Inflammatory macrophage treated with lipopolysaccharide for 4 hours (primary cell): ENCODE data around the gene HOMEZ.

Experiments
- DNase-seq: peaks from one replicate; pipeline ENCODE4 v3.0.0-alpha.2; 2020

Gene HOMEZ

DNA sequence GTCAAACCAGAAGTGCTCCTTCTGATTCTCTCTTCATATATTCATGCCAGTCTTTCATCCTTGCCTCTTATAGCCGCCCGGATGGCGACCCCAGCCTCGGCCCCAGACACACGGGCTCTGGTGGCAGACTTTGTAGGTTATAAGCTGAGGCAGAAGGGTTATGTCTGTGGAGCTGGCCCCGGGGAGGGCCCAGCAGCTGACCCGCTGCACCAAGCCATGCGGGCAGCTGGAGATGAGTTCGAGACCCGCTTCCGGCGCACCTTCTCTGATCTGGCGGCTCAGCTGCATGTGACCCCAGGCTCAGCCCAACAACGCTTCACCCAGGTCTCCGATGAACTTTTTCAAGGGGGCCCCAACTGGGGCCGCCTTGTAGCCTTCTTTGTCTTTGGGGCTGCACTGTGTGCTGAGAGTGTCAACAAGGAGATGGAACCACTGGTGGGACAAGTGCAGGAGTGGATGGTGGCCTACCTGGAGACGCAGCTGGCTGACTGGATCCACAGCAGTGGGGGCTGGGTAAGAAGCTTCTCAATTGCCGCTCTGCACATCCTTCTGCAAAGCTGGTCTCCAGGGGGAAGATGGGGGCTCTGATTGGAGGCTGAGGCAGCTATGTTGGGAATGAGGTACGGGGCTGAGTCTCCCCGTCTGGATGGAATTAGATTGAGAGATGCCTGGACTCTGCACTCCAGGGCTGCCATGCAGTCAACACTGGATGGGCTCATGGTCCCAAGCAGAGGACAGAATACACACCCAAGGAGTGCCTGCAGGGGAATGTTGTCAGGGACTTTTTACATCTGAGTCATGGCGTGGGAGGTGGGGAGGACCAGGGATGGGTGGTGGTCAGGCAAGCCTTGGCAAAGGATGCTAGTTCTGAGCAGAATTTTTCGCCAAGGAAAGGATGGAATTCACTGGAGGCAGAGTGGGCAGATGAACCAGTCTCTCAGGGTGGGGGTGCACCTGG, 22.0 kb upstream of the HOMEZ start:
- DNase-seq, result peak; percentile 31

- DNase-seq, result no peak
Observed at GRCh38 chr14:23307146-23307530, 21.2 kb upstream of the HOMEZ start.

DNA sequence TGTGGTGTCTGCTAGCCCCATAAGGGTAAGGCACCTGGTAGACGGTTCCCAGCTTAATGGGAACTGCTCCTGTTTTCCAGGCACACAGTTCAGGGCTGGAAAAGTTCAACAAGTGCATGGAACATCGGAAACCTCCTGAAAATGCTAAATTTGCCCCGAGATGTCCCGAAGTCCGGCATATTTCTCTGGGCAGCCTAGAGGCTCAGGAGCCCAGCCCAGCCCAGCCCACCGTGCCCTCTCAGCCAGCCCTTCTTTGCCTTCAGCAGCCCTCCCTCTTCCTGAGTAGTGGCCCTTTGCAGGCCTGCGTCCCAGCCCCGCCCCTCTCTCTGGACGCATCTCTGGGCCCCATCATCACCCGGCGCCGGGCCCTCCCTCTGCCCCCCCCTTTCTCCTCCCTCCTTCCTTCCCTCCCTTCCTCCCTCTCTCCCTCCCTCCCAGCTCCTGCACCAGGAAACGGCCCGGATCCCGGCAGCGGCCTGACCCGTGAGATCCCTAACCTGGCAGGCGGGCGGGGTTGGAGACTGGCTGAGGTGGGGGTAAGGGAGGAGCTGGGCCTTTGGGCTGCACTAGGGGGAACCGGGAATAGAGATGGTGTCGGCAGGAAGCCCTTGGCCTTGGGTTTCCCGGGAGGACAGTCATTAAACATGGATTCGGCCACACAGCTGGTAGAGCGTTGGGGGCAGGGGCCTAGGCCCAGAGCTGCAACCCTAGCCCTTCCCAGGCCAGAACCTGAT, 20.6 kb upstream of the HOMEZ start, which contains the start of gene BCL2L2:
Gene BCL2L2, plus strand, starts transcription at position 422 of the 734 bp plus-strand sequence. CDS start 935 bp downstream, outside the sequence.
- peak; percentile 76 for DNase-seq

DNA sequence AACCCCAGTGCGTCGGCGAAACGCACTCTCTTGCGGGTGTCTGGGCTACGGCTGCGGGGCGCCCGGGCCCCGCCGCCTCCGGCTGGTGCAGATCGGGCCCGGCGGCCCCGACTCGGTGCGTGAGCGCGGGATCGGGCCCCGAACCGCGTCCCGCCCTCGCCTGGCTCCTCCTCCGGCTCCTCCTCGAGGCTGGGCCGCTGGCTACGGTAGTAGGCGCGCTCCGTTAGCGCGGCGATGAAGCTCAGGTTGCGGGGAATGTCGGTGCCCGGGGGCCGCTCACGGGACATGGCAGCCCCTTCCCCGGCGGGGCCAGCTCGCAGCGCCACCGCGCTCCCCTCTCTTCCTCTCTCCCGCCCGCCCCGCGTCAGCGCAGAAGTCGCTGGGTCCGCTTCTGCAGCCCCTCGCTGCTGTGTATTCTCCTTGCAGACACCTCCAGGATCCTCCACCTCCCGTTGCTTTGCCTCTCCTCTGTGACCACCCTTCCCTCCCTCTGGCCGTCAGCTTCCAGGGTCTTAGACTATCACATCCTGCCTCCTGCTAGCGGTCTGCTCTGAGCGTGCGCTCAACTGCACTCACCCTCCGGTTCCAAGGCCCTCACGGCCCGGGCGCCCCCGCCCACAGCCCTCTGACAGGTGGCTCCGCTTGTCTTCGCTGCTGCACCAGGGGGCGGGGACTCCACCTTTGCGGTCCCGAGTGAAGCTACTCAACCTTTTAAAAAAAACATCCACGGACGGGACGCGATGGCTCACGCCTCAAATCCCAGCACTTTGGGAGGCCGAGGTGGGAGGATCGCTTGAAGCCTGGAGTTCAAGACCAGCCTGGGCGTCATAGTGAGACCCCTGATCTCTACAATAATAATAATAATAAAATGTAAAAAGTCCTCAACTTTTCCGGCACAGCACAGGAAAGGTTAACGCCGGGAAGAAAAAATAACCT, 16.6 kb upstream of the HOMEZ start, which contains the start of gene PPP1R3E:
Gene PPP1R3E, minus strand, starts transcription at position 570 of the 936 bp plus-strand sequence. Its CDS starts 283 bp downstream, at position 287.
- DNase-seq, result peak; percentile 51

DNA sequence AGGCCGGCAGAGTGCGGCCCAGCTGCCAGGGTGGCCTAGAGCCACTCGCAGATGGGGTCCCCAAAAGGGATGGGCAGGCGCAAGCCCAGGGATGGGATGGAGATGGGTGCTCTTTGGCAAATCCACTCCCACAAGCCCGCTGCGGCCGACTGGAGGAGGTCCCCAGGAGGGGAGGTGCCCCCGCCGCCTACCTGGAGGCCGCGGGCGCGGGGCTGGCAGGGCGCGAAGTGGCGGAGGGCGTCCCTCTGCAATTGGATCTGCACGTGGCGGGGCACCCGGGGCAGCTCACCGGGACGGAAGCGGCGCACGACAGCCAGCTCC, 16.0 kb upstream of the HOMEZ start:
- no peak for DNase-seq

DNA sequence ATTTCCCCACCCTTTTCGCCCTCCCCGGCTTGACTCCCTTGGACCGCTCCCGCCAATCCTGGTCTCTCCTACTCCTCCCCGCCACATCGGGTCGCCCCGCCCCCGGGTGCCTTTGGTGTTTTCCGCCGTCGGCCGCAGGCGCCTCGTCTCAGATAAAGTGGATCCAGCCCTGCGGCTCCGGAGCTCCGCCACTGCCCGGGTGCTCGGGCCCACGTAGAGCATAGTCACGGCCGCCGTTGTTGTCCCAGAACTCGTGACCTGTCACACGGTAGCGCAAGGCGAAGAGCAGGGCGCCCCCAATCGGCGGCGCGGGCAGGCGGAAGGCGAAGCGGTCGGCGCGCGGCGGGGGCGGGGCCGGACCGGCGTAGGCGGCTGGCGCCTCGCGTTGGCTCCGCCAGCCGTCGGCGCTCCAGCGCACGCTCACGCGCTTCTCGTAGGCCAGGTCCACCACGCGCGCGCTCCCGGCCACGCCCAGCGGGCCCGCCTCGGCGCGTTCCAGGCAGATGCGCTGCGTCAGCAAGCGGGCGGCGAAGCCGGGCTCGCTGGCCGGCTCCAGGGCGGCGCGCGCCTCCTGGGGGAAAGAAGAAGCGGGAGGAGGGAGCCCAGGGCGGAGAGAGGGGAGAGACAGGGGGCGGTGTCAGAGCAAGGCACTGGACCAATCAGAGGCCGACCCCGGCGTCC, 15.5 kb upstream of the HOMEZ start:
- peak; percentile 99 for DNase-seq

GRCh38 chr14:23300687-23301223, 14.8 kb upstream of the HOMEZ start:
- peak; percentile 37 for DNase-seq

GRCh38 chr14:23299986-23300686, 14.2 kb upstream of the HOMEZ start:
- DNase-seq, result peak; percentile 34

- DNase-seq, result peak; percentile 69
Observed at GRCh38 chr14:23299211-23299957, 13.5 kb upstream of the HOMEZ start.

DNA sequence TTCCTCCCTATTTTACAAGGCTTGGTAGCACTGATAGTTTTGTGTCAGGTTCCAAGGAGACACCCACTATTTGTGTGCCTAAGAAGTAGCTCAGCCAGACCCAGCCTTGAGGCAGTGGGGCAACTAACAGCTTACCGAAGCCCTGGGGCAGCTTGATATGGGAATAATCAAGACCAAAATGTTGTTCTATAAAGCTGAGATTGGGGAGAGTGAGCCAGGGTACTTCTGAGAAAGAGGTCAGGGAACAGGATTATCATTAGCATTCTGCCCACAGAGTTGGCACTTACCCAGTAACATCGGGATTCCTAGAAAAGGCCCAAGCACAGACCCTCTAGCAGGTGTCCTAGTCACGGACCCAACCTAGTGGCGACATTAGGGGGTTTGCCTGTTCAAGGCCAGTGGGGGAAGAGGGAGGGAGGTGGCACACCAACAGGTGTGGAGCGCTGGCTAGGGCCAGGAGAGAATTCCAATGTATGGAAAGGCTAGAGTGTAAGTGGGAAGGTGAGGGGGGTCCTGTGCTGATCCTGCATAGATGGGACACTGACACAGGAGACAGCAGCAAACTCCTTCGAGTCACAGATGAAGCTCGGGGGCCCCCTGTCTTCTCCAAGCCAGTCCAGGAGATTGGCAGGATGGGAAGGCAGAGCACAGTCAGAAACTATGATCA, 11.8 kb upstream of the HOMEZ start:
- no peak for DNase-seq

GRCh38 chr14:23297096-23297495, 11.2 kb upstream of the HOMEZ start:
- DNase-seq, result no peak

GRCh38 chr14:23296012-23296777, 10.3 kb upstream of the HOMEZ start:
- DNase-seq, result no peak

DNA sequence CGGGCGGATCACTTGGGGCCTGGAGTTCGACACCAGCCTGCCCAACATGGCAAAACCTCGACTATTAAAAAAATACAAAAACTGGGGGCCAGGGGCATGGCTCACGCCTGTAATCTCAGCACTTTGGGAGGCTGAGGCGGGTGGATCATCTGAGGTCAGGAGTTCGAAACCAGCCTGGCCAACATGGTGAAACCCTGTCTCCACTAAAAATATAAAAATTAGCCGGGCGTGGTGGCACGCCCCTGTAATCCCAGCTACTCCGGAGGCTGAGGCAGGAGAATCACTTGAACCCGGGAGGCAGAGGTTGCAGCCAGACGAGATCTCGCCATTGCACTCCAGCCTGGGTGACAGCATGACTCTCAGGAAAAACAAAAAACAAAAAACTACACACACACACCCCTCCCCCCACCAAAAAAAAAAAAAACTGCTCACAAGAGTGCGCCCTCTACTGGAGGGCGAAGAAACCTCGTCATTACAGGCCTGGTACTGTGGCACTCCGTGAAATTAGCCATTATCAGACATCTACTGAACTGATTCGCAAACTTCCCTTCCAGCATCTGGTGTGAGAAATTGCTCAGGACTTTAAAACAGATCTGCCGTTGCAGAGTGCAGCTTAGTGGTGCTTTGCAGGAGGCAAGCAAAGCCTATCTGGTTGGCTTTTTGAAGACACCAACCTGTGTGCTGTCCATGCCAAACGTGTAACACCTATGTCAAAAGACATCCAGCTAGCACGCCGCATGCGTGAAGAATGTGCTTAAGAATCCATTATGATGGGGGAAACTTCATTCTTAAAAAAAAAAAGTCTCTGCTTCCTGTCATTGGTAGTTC, 9.0 kb upstream of the HOMEZ start:
- DNase-seq, result peak; percentile 65

DNA sequence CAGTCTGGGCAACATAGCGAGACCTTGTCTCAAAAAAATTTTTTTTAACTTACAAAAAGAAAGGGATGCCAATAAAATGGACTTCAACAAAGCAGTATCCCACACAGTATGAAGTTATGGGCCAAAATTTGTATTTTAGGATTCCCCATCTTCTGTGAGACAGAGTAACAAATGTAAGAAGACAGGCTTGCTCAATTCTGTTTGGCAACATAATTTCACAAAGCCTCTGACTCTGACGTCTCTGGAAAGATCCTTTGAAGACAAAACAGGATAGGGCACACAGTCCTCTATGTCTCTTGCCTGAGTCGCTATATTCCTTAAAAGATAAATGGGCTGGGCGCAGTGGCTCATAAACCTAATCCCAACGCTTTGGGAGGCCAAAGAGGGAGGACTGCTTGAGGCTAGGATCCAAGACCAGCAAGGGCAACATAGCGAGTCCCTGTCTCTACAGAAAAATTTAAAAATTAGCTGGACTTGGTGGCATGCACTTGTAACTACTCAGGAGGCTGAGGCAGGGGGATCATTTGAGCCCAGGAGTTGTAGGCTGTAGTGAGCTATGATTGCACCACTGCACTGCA, 1.1 kb upstream of the HOMEZ start:
- peak; percentile 78 for DNase-seq

- DNase-seq, result no peak
Observed at GRCh38 chr14:23285530-23286019, 357 bp downstream of the HOMEZ start.

DNA sequence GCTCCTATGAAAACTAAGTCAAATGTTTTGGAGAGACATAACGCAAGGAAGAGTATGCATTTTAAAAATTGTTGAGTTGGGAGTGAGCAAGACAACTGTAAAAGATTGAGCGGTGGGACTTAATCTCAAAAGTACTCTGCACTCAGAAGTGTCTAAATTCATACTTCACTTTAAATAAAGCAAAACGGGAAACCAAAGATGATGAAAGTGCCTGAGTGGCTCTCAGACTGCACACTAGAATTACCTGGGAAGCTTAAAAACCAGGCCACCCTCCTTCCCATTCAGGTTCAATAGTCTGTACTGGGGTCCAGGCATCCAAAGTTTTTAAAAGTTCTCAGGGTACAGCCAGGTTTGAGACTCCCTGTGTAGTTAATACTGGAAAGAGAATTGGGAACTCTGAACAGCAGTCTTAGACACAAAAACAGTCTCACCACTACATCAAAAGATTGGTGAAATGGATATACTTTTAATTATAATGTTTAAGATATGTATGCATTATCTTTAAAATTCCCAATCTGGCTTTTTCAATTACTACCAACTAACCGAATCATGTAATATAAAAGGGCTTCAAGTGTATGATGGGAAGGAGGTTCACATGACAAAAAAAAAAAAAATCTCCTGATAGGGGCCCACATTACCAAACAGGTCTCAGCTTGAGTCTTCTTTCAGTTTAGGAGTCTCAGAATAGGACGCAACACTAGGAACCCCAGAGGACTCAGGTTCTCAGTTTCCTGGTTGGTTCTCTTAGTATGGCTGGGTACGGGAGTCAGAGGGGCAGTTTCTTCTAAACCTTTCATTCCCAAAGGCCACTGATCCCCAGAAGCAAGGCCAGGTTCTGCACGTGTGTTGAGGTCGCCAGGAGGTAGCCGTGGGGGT, 1.0 kb downstream of the HOMEZ start:
- DNase-seq, result peak; percentile 68
